H1 (cell line): ENCODE measurements around the gene LGALS9. TPM values are rescaled to one million over a fixed set of nuclear protein-coding genes. Genes with fewer than 3 reads are reported as not detected.

Experiments used
- CHD7 ChIP-seq: fragments of 300-600 bp; sonication (generic); IDR thresholded peaks from 2 replicates; pipeline ENCODE4 v1.7.1; 2012; ENCODE audit warnings: low read length, moderate library complexity, mild to moderate bottlenecking, inconsistent platforms; ENCODE audit not compliant: insufficient replicate concordance
- GABPA ChIP-seq: IDR thresholded peaks from 2 replicates; pipeline ENCODE4 v1.6.1; 2011; ENCODE audit warnings: mild to moderate bottlenecking, low read length, moderate library complexity, borderline replicate concordance; ENCODE audit not compliant: insufficient read depth
- PHF8 ChIP-seq: fragments of 200-600 bp; sonication (generic); conservative IDR thresholded peaks from 2 replicates; pipeline ENCODE4 v1.7.1; 2012; ENCODE audit warnings: low read depth, mild to moderate bottlenecking, inconsistent platforms, low read length, moderate library complexity
- polyA plus RNA-seq, 7 experiments: library from polyadenylated mRNA; depleted of rRNA in 3 of 7; stranded (reverse) in 5 of 7; unstranded in 2 of 7; fragments of >200 nt in 5 of 7; fragments of 200-250 nt in 2 of 7; gene quantifications; 1 replicate in 5 of 7; 2 replicates in 1 of 7; 4 replicates in 1 of 7; pipeline versions ENCODE4 v1.2.1 to v1.2.3, GENCODE V29; 2011 to 2013; ENCODE audit warnings: missing spikeins in 2 of 7, mixed read lengths in 2 of 7
- total RNA-seq: library from RNA; stranded (reverse); fragmentation: NEBNext Ultra II Directional; extraction: Animal tissue kit (Norgen Biotek cat#: 25700); gene quantifications from 2 replicates; pipeline ENCODE4 v1.2.1, GENCODE V29; 2021

The LGALS9 gene
- total and polyA plus RNA-seq, 2 of the 8 experiments (the other 6 are each of a cell fraction or from before 2014, with no cell fraction given) = 0.95 to 1.7 TPM

DNA sequence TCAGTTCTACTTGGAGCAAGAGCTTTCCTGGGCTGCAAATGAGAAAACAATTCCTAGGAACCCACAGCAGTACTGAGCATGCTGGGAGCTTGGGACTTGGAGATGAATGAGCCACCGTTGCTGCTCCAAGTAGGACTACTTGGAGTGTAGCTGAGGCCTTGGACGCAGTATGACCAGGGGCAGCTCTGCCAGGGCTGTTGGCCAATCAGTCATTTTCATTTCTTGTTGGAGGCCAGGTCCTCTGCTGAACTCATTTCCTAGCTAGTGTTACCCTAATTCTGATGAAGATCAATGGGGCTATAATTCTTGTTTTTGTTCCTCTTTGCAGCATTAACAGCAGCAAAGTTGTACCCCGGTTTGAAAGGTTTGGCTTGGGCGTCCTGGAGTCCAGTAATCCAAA lies 8.0 kb upstream of the LGALS9 start (continued):
- TF ChIP-seq CHD7 = no peak
- TF ChIP-seq PHF8 = no peak
- TF ChIP-seq GABPA = no peak
